ENCODE measurements around the gene PACS2.

PACS2 gene

DNA sequence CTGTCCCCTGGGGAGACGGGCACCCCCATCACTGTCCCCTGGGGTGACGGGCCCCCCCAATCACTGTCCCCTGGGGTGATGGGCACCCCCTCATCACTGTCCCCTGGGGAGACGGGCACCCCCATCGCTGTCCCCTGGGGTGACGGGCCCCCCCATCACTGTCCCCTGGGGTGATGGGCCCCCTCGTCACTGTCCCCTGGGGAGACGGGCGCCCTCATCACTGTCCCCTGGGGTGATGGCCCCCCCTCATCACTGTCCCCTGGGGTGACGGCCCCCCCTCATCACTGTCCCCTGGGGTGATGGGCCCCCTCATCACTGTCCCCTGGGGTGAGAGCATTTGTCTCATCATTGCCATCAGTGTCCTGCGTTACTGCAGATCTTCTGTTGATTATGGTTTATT is 38.6 kb downstream of the PACS2 start:
- no peak overlapping the region for H3K4me3 ChIP-seq (ENCODE audit: low read depth, low read length)
- TF ChIP-seq, protein P1, sequence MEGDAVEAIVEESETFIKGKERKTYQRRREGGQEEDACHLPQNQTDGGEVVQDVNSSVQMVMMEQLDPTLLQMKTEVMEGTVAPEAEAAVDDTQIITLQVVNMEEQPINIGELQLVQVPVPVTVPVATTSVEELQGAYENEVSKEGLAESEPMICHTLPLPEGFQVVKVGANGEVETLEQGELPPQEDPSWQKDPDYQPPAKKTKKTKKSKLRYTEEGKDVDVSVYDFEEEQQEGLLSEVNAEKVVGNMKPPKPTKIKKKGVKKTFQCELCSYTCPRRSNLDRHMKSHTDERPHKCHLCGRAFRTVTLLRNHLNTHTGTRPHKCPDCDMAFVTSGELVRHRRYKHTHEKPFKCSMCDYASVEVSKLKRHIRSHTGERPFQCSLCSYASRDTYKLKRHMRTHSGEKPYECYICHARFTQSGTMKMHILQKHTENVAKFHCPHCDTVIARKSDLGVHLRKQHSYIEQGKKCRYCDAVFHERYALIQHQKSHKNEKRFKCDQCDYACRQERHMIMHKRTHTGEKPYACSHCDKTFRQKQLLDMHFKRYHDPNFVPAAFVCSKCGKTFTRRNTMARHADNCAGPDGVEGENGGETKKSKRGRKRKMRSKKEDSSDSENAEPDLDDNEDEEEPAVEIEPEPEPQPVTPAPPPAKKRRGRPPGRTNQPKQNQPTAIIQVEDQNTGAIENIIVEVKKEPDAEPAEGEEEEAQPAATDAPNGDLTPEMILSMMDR (conservative IDR thresholded peaks at IDR 0.05; ENCODE audit: low read depth, low read length) = no peak
- no peak for DNase-seq (ENCODE audit: low read depth)

DNA sequence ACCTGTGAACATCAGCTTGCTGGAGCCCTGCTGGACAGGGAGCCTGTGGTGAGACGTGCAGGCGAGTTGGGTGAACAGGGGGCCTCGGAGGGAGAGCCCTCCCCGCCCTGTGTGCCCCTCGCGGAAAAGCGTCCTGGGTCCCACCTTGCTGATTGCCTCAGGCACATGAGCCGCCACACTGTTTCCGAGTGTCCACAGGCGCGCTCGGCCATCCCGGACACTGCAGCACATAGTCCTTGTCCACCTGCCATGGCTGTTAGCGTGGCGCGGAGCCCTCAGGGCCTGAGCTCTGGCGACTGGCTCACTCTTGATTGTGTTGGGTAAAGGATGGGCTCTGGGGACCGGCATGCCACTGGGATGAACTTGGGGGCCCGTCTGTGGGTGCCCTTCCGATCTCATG is 40.0 kb downstream of the PACS2 start:
- H3K4me3 ChIP-seq (ENCODE audit: low read depth, low read length) = no peak overlapping the region
- DNase-seq (ENCODE audit: low read depth) = no peak
- TF ChIP-seq, protein P1 (conservative IDR thresholded peaks at IDR 0.05; ENCODE audit: low read depth, low read length) = no peak

DNA sequence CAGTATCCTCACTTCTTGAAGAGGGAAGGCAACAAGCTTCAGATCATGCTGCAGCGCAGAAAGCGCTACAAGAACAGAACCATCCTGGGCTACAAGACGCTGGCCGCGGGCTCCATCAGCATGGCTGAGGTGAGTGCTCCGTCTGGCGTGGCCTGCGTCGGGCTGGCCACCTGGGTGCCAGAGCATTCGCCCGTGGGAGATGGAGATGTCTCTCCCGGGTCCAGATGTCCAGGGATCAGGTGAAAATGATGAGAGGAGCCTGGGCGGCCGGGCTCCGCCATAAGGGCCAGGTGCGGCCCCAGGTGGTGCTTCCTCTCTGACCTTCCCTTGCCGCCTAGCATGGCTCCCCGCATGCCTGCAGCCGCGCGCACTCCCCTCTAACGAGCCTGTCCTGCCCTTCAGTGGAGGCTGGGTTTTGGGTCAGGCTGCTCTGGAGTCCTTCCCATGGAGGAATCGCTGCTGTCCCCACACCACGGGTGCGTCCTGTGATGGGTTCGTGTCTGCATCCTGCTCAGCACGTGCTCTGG is 40.6 kb downstream of the PACS2 start:
- H3K4me3 ChIP-seq (ENCODE audit: low read depth, low read length) = no peak overlapping the region
- TF ChIP-seq, protein P1 (conservative IDR thresholded peaks at IDR 0.05; ENCODE audit: low read depth, low read length) = no peak

DNA sequence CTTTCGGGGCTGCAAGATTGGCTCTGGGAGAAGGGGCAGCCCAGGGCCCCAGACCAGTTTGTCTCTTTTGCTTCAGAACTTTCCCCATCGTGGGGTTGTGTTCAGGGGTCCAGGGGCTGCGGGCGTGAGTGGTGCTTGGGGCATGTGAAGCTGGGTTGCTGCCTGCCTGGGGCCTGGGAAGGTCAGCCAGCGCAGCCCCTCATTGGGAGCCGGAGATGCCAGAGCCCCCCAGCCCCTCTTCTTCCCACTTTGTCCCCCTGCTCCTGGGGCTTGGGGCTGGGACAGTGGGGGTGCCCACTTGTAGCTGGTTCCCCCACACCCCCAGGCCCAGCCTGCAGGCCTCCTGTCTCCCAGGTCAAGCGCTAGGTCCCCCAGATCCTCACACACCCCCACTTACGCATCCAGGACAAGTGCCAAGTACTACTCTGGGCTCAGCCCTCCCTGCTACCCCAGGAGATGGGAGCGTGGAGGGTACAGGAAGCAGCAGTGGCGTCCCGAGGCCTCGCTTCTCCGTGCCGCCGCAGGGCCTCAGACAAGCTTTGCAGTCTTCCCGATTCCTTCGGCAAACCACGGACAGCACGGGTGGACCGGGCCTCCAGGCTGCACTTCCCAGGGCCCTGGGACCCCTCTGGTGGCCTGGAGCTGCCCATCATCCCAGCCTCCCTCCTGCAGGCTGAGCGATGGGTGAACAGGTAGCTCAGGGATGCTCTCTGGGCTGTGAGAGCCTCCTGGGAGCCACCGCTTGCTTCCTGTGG is 41.5 kb downstream of the PACS2 start:
- DNase-seq (ENCODE audit: low read depth) = no peak
- no peak overlapping the region for H3K4me3 ChIP-seq (ENCODE audit: low read depth, low read length)
- TF ChIP-seq, protein P1 (conservative IDR thresholded peaks at IDR 0.05; ENCODE audit: low read depth, low read length) = no peak

More for the DNA sequence above, 40.6 kb downstream of the PACS2 start:
- DNase-seq (ENCODE audit: low read depth) = no peak

DNA sequence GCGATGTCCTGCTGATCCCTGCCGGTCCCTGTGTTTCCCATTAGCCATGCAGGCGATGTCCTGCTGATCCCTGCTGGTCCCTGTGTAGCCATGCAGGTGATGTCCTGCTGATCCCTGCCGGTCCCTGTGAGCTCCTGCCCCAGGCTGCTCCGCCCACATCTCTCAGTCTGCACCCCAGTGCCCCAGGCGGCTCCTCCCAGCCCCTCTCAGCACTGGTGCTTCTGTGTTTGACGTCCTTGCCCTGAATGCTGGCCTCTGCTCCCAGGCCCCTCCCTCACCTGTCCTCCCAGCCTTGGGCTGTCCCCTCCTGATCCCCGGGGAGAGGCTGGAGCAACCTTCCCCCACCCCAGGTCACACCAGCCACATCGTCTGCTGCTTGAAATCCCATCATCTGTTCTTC is 42.4 kb downstream of the PACS2 start:
- DNase-seq (ENCODE audit: low read depth) = no peak
- TF ChIP-seq, protein P1 (conservative IDR thresholded peaks at IDR 0.05; ENCODE audit: low read depth, low read length) = no peak

DNA sequence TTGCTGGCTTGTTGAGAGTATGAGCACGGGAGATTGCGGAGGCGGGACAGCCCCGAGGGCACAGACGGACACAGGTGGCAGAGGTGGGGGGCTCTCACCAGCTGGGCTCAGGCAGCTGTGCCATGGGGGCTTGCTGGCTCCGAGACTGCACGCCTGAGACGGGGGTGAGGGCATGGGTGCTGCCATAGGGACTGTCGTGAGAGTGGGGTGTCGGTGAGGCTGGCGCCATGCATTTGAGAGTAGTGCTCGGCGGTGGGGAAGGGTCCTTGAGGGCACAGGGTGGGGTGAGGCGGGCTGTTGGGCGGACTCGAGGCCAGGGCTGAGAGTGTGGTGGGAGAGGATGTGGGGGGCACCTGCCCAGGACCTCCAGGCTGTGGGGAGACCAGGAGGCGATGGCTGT is 43.1 kb downstream of the PACS2 start:
- DNase-seq (ENCODE audit: low read depth) = no peak
- H3K4me3 ChIP-seq (ENCODE audit: low read depth, low read length) = no peak overlapping the region
- TF ChIP-seq, protein P1 (conservative IDR thresholded peaks at IDR 0.05; ENCODE audit: low read depth, low read length) = no peak

More for the DNA sequence above, 42.4 kb downstream of the PACS2 start:
- no peak overlapping the region for H3K4me3 ChIP-seq (ENCODE audit: low read depth, low read length)
